Measurements from ENCODE around the gene OR10V1. TPM values are rescaled to one million over a fixed set of nuclear protein-coding genes. Genes with fewer than 3 reads are reported as not detected.

OR10V1 gene
- total RNA-seq, 2 experiments from 2014 or later = not detected

- no peaks in the 10 kb centered on the region for H3K4me1 Mint-ChIP-seq (ENCODE audit: low read depth)
- ChIA-PET CTCF (no interaction called here), POLR2A (interaction anchor here (0.6 kb wide), 1 partner anchor 967 kb away, joined by 3 read pairs; no protein-coding TSS in a partner anchor)
- Histone ChIP-seq H3K36me3 (ENCODE audit: insufficient read depth, low read length) (no peaks in the 10 kb centered on the region), H3K4me1 (ENCODE audit: insufficient read depth, low read length) (no peaks in the 10 kb centered on the region), H3K9me3 (ENCODE audit: control insufficient read depth in 1 of 2, insufficient read depth in 1 of 2, low read length in 2 of 2) (no peaks in the 10 kb centered on the region), H3K4me3 (ENCODE audit: low read length) (no peak overlapping the region), H3K27me3 (ENCODE audit: control insufficient read depth in 1 of 2, insufficient read depth in 2 of 2, low read length in 2 of 2) (no peaks in the 10 kb centered on the region), H3K27ac (ENCODE audit: low read depth in 1 of 2, low read length in 2 of 2) (no peak overlapping the region)
- H3K36me3 Mint-ChIP-seq (ENCODE audit: low read depth) = no peaks in the 10 kb centered on the region
- no peaks in the 10 kb centered on the region for H3K27me3 Mint-ChIP-seq
- H3K9me3 Mint-ChIP-seq = no peaks in the 10 kb centered on the region
- ATAC-seq (ENCODE audit: poor library complexity) (no peak), DNase-seq (no peak)
- H3K4me3 Mint-ChIP-seq = no peak overlapping the region
- intact Hi-C loops (cut with DNase I, micrococcal nuclease) = no loop called here
- no peak overlapping the region for H3K27ac Mint-ChIP-seq
- TF ChIP-seq CTCF (IDR thresholded peaks at IDR 0.05) = no peak
These were observed 17.4 kb upstream of the OR10V1 start for GRCh38 chr11:59730896-59731565.

GRCh38 chr11:59729834-59730233 lies 16.2 kb upstream of the OR10V1 start:
- no peaks in the 10 kb centered on the region for H3K9me3 ChIP-seq (ENCODE audit: control insufficient read depth in 1 of 2, insufficient read depth in 1 of 2, low read length in 2 of 2)
- no peak overlapping the region for H3K4me3 Mint-ChIP-seq
- no peak overlapping the region for H3K4me3 ChIP-seq (ENCODE audit: low read length)
- no peak for TF ChIP-seq CTCF (IDR thresholded peaks at IDR 0.05)
- ATAC-seq (ENCODE audit: poor library complexity) (no peak), DNase-seq (no peak)
- no peaks in the 10 kb centered on the region for H3K4me1 Mint-ChIP-seq (ENCODE audit: low read depth)
- no peaks in the 10 kb centered on the region for H3K9me3 Mint-ChIP-seq
- H3K27ac Mint-ChIP-seq = no peak overlapping the region
- H3K36me3 ChIP-seq (ENCODE audit: insufficient read depth, low read length) = no peaks in the 10 kb centered on the region
- H3K27me3 ChIP-seq (ENCODE audit: control insufficient read depth in 1 of 2, insufficient read depth in 2 of 2, low read length in 2 of 2) = no peaks in the 10 kb centered on the region
- H3K4me1 ChIP-seq (ENCODE audit: insufficient read depth, low read length) = no peaks in the 10 kb centered on the region
- ChIA-PET CTCF (no interaction called here), POLR2A (no interaction called here)
- no peaks in the 10 kb centered on the region for H3K36me3 Mint-ChIP-seq (ENCODE audit: low read depth)
- no peak overlapping the region for H3K27ac ChIP-seq (ENCODE audit: low read depth in 1 of 2, low read length in 2 of 2)
- no peaks in the 10 kb centered on the region for H3K27me3 Mint-ChIP-seq
- intact Hi-C loops (cut with DNase I, micrococcal nuclease) = no loop called here

GRCh38 chr11:59728913-59729312 lies 15.3 kb upstream of the OR10V1 start:
- Mint-ChIP-seq H3K27ac (no peak overlapping the region), H3K4me3 (no peak overlapping the region), H3K9me3 (no peaks in the 10 kb centered on the region), H3K36me3 (ENCODE audit: low read depth) (no peaks in the 10 kb centered on the region), H3K27me3 (peaks cover 2% of the 10 kb centered on the region), H3K4me1 (ENCODE audit: low read depth) (no peaks in the 10 kb centered on the region)
- CTCF ChIA-PET = no interaction called here
- no peaks in the 10 kb centered on the region for H3K9me3 ChIP-seq (ENCODE audit: control insufficient read depth in 1 of 2, insufficient read depth in 1 of 2, low read length in 2 of 2)
- H3K27ac ChIP-seq (ENCODE audit: low read depth in 1 of 2, low read length in 2 of 2) = no peak overlapping the region
- no peak overlapping the region for H3K4me3 ChIP-seq (ENCODE audit: low read length)
- H3K27me3 ChIP-seq (ENCODE audit: control insufficient read depth in 1 of 2, insufficient read depth in 2 of 2, low read length in 2 of 2) = no peaks in the 10 kb centered on the region
- POLR2A ChIA-PET = no interaction called here
- no peak for TF ChIP-seq CTCF (IDR thresholded peaks at IDR 0.05)
- DNase-seq = peak in 3 of 14 experiments; percentile 12 to 42 (median 26)
- no peak for ATAC-seq (ENCODE audit: poor library complexity)
- intact Hi-C loops (cut with DNase I, micrococcal nuclease) = no loop called here
- H3K4me1 ChIP-seq (ENCODE audit: insufficient read depth, low read length) = no peaks in the 10 kb centered on the region
- H3K36me3 ChIP-seq (ENCODE audit: insufficient read depth, low read length) = no peaks in the 10 kb centered on the region

Data from CD4-positive, alpha-beta T cell (primary cell).